OCI-LY7 (cell line): ENCODE measurements around the gene ZSCAN5B. TPM values are rescaled to one million over a fixed set of nuclear protein-coding genes. Genes with fewer than 3 reads are reported as not detected.
"Not testable (repeated sequence)": the region's sequence is repeated elsewhere in the genome, so short reads cannot be mapped to it uniquely, and the experiment has no call there.

Source experiments
- BruUV-seq: library from RNA; stranded (reverse); fragments of 400-500 nt; replicated peaks from 2 replicates; lab custom pipeline; 2021; lab: Mats Ljungman, UMichigan
- CTCF ChIA-PET: fragments of 300-600 bp; sonication (Branson Sonifier 250); formaldehyde crosslinking; loops from one replicate; lab custom pipeline; 2022; ENCODE audit warnings: antibody characterized with exemption; ENCODE audit not compliant: unreplicated experiment; lab: Charles Lee
- POLR2A ChIA-PET: fragments of 300-600 bp; sonication (Branson Sonifier 250); formaldehyde crosslinking; loops from one replicate; lab custom pipeline; 2022; ENCODE audit warnings: antibody characterized with exemption; lab: Charles Lee
- DNase-seq: peaks from one replicate; pipeline ENCODE4 v3.0.0-alpha.2; 2015; ENCODE audit warnings: low spot score
- H2AFZ ChIP-seq: fragments of 200-600 bp; sonication (generic), shearing (Covaris generic); 2 replicates; pipeline ENCODE4 v1.6.1; 2014; ENCODE audit warnings: mild to moderate bottlenecking, antibody characterized with exemption, low read length, moderate library complexity
- H3K27ac ChIP-seq: fragments of 200-600 bp; sonication (generic); 2 replicates; pipeline ENCODE4 v1.5.1; 2014; ENCODE audit warnings: mixed run types, low read depth, mild to moderate bottlenecking, moderate library complexity, low read length, inconsistent platforms; ENCODE audit not compliant: poor library complexity, severe bottlenecking
- H3K36me3 ChIP-seq: fragments of 200-600 bp; sonication (generic); 2 replicates; pipeline ENCODE4 v1.6.1; 2014; ENCODE audit warnings: mild to moderate bottlenecking, antibody characterized with exemption, low read length, moderate library complexity, mixed read lengths; ENCODE audit not compliant: insufficient read depth
- H3K4me1 ChIP-seq: fragments of 200-600 bp; sonication (generic); 2 replicates; pipeline ENCODE4 v1.5.1; 2014; ENCODE audit warnings: mild to moderate bottlenecking, low read length; ENCODE audit not compliant: insufficient read depth, poor library complexity, severe bottlenecking
- H3K4me2 ChIP-seq: fragments of 200-600 bp; sonication (generic); 2 replicates; pipeline ENCODE4 v1.6.1; 2014; ENCODE audit warnings: mild to moderate bottlenecking, low read length
- H3K4me3 ChIP-seq: fragments of 200-600 bp; sonication (generic); 2 replicates; pipeline ENCODE4 v1.5.1; 2014; ENCODE audit warnings: mild to moderate bottlenecking, low read depth, low read length; ENCODE audit not compliant: poor library complexity, severe bottlenecking
- H3K79me2 ChIP-seq: fragments of 200-600 bp; sonication (generic); 2 replicates; pipeline ENCODE4 v1.6.1; 2016; ENCODE audit warnings: low read depth, mild to moderate bottlenecking, low read length, moderate library complexity, mixed read lengths; ENCODE audit not compliant: insufficient read depth
- H3K9me2 ChIP-seq: fragments of 200-600 bp; sonication (generic); 2 replicates; pipeline ENCODE4 v1.6.1; 2016; ENCODE audit warnings: mild to moderate bottlenecking, low read length, mixed read lengths; ENCODE audit not compliant: insufficient read depth
- H3K9me3 ChIP-seq: fragments of 200-600 bp; sonication (generic); 2 replicates; pipeline ENCODE4 v1.6.1; 2014; ENCODE audit warnings: mild to moderate bottlenecking, mixed run types, low read length, mixed read lengths
- H4K20me1 ChIP-seq: fragments of 200-600 bp; sonication (generic); 2 replicates; pipeline ENCODE4 v1.6.1; 2014; ENCODE audit warnings: mild to moderate bottlenecking, antibody characterized with exemption, low read length, moderate library complexity, mixed read lengths; ENCODE audit not compliant: insufficient read depth
- CTCF ChIP-seq: fragments of 200-600 bp; sonication (generic); conservative IDR thresholded peaks from 2 replicates; pipeline ENCODE4 v1.5.1; 2014; ENCODE audit warnings: mild to moderate bottlenecking, antibody characterized with exemption, low read length, moderate library complexity, mixed read lengths
- EZH2phosphoT487 ChIP-seq: fragments of 200-600 bp; sonication (generic); IDR thresholded peaks from 2 replicates; pipeline ENCODE4 v1.6.1; 2018; ENCODE audit warnings: low read depth, borderline replicate concordance, mild to moderate bottlenecking, mixed run types, antibody characterized with exemption, low read length, moderate library complexity, mixed read lengths
- intact Hi-C: fragments of 100-400 bp; cut with micrococcal nuclease; formaldehyde crosslinking; loops from one replicate; pipeline ENCODE4 v1.10.0; 2022; ENCODE audit not compliant: unreplicated experiment
- total RNA-seq, 2 experiments: library from RNA; depleted of rRNA in 1 of 2; stranded (reverse); fragments of >200 nt in 1 of 2; shearing (Covaris generic) in 1 of 2; gene quantifications; 2 replicates each; pipeline ENCODE4 v1.2.3, GENCODE V29; 2014 to 2022

ZSCAN5B gene
- total RNA-seq, 2 experiments from 2014 or later = not detected

GRCh38 chr19:56207581-56207980 is 10.0 kb upstream of the ZSCAN5B start:
- H3K9me3 ChIP-seq, H3K9me2 ChIP-seq, H3K4me3 ChIP-seq, intact Hi-C loops, H4K20me1 ChIP-seq, POLR2A ChIA-PET, H3K27ac ChIP-seq, H3K79me2 ChIP-seq, H2AFZ ChIP-seq, H3K36me3 ChIP-seq, H3K4me2 ChIP-seq, DNase-seq, H3K4me1 ChIP-seq, BruUV-seq, CTCF ChIA-PET: not testable (repeated sequence)
- TF ChIP-seq CTCF = 0 out of 2 replicates have a peak, but pooled peaks have one; percentile 16

DNA sequence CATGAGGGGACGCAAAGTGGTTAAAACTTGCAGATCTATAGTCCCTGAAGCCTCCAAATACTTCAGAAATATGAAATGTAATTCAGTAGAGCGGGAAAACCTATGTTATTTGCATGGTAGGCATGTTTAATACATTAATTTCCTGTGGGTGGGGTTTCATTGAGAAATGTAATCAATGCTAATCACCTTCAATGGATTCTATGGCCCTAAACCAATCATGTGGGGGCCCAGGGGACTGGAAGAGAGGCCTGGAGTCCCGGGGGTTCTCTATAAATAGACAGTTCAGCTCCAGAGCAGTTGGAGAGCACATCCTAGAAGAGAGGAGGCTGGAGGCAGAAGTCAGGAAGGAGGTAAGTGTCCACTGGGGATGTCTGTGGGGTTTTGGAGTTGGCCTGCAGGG is 4.4 kb upstream of the ZSCAN5B start, which contains the start of gene ZSCAN5C:
Gene ZSCAN5C (plus strand): TSS at position 301 of the 400 bp plus-strand sequence. CDS start 3,641 bp downstream, outside the sequence.
- DNase-seq = no peak
- Histone ChIP-seq H3K27ac (no peak within 1 kb of the TSS), H4K20me1 (no peaks in the 10 kb centered on the region), H3K4me1 (no peaks in the 10 kb centered on the region), H3K9me2 (no peaks in the 10 kb centered on the region), H2AFZ (no peak within 1 kb of the TSS), H3K79me2 (no peaks in the 10 kb centered on the region), H3K4me3 (no peak within 1 kb of the TSS), H3K9me3 (no peaks in the 10 kb centered on the region), H3K4me2 (no peak within 1 kb of the TSS), H3K36me3 (no peaks in the 10 kb centered on the region)
- POLR2A ChIA-PET = no interaction called here
- TF ChIP-seq EZH2phosphoT487 = no peak
- TF ChIP-seq CTCF = no peak
- no TSS peak for BruUV-seq
- intact Hi-C loops = loop anchor here (1.0 kb wide), 1 partner anchor 18 kb away; no protein-coding TSS in a partner anchor
- CTCF ChIA-PET = no interaction called here

DNA sequence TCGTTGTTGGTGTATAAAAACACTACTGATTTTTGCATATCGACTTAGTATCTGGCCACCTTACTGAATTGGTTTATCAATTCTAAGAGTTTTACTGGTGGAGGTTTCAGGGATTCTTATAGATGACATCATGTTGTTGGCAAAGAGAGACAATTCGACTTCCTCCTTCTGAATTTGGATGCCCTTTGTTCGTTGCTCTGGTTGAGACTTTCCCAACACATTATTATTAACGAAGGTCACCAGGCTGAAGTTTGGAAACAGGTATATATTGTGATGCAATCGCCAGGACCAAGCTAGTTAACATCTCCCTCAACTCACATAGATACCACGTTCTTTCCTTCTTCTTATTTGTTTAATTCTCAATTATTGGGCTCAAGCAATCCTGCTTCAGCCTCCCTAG is 2.1 kb upstream of the ZSCAN5B start:
- DNase-seq = no peak
- Histone ChIP-seq H3K4me2 (no peak overlapping the region), H3K27ac (no peak overlapping the region), H3K36me3 (no peaks in the 10 kb centered on the region), H3K4me1 (no peaks in the 10 kb centered on the region), H2AFZ (no peak overlapping the region), H3K4me3 (no peak overlapping the region), H3K79me2 (no peaks in the 10 kb centered on the region), H3K9me2 (no peaks in the 10 kb centered on the region), H4K20me1 (no peaks in the 10 kb centered on the region), H3K9me3 (no peaks in the 10 kb centered on the region)
- CTCF ChIA-PET = no interaction called here
- POLR2A ChIA-PET = no interaction called here
- intact Hi-C loops = no loop called here
- TF ChIP-seq EZH2phosphoT487 (no peak), CTCF (no peak)
- BruUV-seq = no TSS peak
